HG03108 (cell line): ENCODE data around the gene EXD3.

Source experiments
- ATAC-seq: cut with Tn5 transposase; IDR thresholded peaks from one replicate; pipeline ENCODE4 v1.9.1; 2021; ENCODE audit warnings: moderate library complexity; ENCODE audit not compliant: unreplicated experiment

The EXD3 gene

GRCh38 chr9:137433916-137434431, 11.0 kb upstream of the EXD3 start:
- no peak for ATAC-seq

GRCh38 chr9:137433349-137433915, 10.5 kb upstream of the EXD3 start:
- ATAC-seq = no peak

- ATAC-seq = no peak
Measured at GRCh38 chr9:137432687-137433348, 9.9 kb upstream of the EXD3 start.

GRCh38 chr9:137431416-137431931, 8.5 kb upstream of the EXD3 start:
- ATAC-seq = no peak

GRCh38 chr9:137430723-137431415, 7.9 kb upstream of the EXD3 start:
- no peak for ATAC-seq

GRCh38 chr9:137429974-137430722, 7.2 kb upstream of the EXD3 start:
- no peak for ATAC-seq

GRCh38 chr9:137429546-137429890, 6.6 kb upstream of the EXD3 start:
- no peak for ATAC-seq

GRCh38 chr9:137428841-137429545, 6.0 kb upstream of the EXD3 start:
- ATAC-seq = no peak

GRCh38 chr9:137428311-137428630, 5.3 kb upstream of the EXD3 start:
- no peak for ATAC-seq

GRCh38 chr9:137427454-137428310, 4.7 kb upstream of the EXD3 start:
- ATAC-seq = no peak

GRCh38 chr9:137426018-137426681, 3.2 kb upstream of the EXD3 start:
- no peak for ATAC-seq

GRCh38 chr9:137423514-137424291, 741 bp upstream of the EXD3 start:
- peak; percentile 9 for ATAC-seq

- no peak for ATAC-seq
Measured at GRCh38 chr9:137421838-137422603, 941 bp downstream of the EXD3 start.

GRCh38 chr9:137417161-137418021, 5.6 kb downstream of the EXD3 start:
- no peak for ATAC-seq

- no peak for ATAC-seq
Measured at GRCh38 chr9:137416563-137417151, 6.3 kb downstream of the EXD3 start.

- ATAC-seq = no peak
Measured at GRCh38 chr9:137416006-137416562, 6.9 kb downstream of the EXD3 start.
